Mesothelial cell of epicardium (in vitro differentiated cells): Measurements from ENCODE around the gene DDX51. TPM values are rescaled to one million over a fixed set of nuclear protein-coding genes. Genes with fewer than 3 reads are reported as not detected.

Source experiments
- DNase-seq, 2 experiments: peaks; one replicate each; pipeline ENCODE4 v3.0.0; 2021; ENCODE audit warnings: low spot score in 2 of 2; ENCODE audit not compliant: unreplicated experiment in 2 of 2
- H3K27ac Mint-ChIP-seq: 2 replicates; pipeline ENCODE4 v1.8.0; 2021; ENCODE audit warnings: mixed read lengths
- H3K27me3 Mint-ChIP-seq: 2 replicates; pipeline ENCODE4 v1.8.0; 2021; ENCODE audit warnings: low read depth, mixed read lengths
- H3K36me3 Mint-ChIP-seq: 2 replicates; pipeline ENCODE4 v1.8.0; 2021; ENCODE audit warnings: mixed read lengths
- H3K4me1 Mint-ChIP-seq: 2 replicates; pipeline ENCODE4 v1.8.0; 2021; ENCODE audit warnings: mixed read lengths
- H3K4me3 Mint-ChIP-seq: 2 replicates; pipeline ENCODE4 v1.8.0; 2021; ENCODE audit warnings: mild to moderate bottlenecking, moderate library complexity, mixed read lengths
- H3K9me3 Mint-ChIP-seq: 2 replicates; pipeline ENCODE4 v1.8.0; 2021; ENCODE audit warnings: mixed read lengths
- total RNA-seq: library from RNA; stranded (reverse); gene quantifications from 3 replicates; pipeline ENCODE4 v1.2.1, GENCODE V29; 2021
- TF ChIP-seq, protein P1 (sequence below): fragments of 200-600 bp; sonication (generic); IDR thresholded peaks from one replicate; pipeline ENCODE4 v1.5.0; 2021; ENCODE audit warnings: antibody characterized with exemption; ENCODE audit not compliant: unreplicated experiment

Gene DDX51
- total RNA-seq, 1 donor from 2014 or later: 32.5 TPM

DNA sequence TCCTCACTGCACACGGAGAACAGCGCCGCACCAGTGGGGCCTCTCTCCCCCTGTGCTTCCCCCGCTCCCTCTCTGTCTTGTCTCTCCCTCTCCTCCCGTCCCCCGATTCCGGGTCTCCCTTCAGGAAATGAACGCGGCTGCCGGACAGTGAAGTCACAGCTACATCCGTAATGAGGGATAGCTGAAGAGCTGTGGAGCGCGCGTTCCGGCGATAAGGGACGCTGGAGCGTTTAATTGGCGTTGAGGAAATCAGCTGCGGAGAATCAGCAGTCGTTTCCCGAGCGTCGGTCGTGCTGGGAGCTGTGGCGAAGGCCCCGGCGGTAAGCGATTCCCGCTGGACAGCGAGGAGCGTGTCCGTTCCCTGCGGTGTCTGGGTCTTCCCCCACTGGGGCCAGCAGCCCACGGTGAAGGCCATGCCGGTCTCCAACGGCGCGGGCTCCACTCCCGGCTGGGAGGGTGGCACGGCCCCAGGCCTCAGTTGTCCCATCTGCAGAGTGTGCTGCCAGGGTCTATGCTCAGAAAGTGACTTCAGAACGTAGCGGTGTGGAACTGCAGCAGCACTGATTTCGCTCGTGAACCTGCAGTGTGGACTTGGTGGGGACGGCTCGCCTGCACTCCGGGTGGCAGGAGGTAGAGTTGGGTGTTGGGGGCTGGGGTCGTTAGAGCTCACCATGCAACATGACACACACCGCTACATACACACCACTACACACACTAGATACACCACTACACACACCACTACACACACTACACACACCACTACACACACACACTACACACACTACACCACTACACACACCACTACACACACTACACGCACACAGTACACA lies 11.0 kb upstream of the DDX51 start:
- H3K4me1 Mint-ChIP-seq: no peaks in the 10 kb centered on the region
- peaks cover 1% of the 10 kb centered on the region for H3K27me3 Mint-ChIP-seq
- H3K4me3 Mint-ChIP-seq: no peak overlapping the region
- no peaks in the 10 kb centered on the region for H3K9me3 Mint-ChIP-seq
- no peak overlapping the region for H3K27ac Mint-ChIP-seq
- no peaks in the 10 kb centered on the region for H3K36me3 Mint-ChIP-seq
- DNase-seq: peak in 1 of 2 experiments; percentile 17
- TF ChIP-seq, protein P1, sequence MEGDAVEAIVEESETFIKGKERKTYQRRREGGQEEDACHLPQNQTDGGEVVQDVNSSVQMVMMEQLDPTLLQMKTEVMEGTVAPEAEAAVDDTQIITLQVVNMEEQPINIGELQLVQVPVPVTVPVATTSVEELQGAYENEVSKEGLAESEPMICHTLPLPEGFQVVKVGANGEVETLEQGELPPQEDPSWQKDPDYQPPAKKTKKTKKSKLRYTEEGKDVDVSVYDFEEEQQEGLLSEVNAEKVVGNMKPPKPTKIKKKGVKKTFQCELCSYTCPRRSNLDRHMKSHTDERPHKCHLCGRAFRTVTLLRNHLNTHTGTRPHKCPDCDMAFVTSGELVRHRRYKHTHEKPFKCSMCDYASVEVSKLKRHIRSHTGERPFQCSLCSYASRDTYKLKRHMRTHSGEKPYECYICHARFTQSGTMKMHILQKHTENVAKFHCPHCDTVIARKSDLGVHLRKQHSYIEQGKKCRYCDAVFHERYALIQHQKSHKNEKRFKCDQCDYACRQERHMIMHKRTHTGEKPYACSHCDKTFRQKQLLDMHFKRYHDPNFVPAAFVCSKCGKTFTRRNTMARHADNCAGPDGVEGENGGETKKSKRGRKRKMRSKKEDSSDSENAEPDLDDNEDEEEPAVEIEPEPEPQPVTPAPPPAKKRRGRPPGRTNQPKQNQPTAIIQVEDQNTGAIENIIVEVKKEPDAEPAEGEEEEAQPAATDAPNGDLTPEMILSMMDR: no peak

DNA sequence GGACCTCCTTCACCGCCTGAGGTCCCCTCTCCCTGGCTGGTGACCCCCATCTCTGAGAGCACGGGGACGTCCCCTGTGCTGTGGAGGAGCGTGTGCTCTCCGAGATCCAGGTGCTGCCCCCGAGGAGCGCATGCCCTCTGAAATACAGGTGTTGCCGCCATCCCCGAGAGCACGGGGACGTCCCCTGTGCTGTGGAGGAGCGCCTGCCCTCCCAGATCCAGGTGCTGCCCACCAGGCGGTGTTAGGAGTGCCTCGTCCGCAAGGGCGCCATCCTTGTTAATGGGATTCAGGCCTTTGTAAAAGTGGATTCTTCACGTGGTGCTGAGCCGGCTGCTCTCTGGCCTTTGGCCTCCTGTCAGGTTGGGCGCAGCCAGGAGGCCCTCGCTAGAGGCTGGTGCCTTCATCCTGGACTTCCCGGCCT lies 10.2 kb upstream of the DDX51 start:
- Mint-ChIP-seq H3K4me1 (no peaks in the 10 kb centered on the region), H3K27ac (peak overlapping the region; percentile 9), H3K9me3 (no peaks in the 10 kb centered on the region), H3K27me3 (no peaks in the 10 kb centered on the region), H3K4me3 (no peak overlapping the region), H3K36me3 (no peaks in the 10 kb centered on the region)
- TF ChIP-seq, protein P1: no peak
- peak in 1 of 2 experiments; percentile 14 for DNase-seq

DNA sequence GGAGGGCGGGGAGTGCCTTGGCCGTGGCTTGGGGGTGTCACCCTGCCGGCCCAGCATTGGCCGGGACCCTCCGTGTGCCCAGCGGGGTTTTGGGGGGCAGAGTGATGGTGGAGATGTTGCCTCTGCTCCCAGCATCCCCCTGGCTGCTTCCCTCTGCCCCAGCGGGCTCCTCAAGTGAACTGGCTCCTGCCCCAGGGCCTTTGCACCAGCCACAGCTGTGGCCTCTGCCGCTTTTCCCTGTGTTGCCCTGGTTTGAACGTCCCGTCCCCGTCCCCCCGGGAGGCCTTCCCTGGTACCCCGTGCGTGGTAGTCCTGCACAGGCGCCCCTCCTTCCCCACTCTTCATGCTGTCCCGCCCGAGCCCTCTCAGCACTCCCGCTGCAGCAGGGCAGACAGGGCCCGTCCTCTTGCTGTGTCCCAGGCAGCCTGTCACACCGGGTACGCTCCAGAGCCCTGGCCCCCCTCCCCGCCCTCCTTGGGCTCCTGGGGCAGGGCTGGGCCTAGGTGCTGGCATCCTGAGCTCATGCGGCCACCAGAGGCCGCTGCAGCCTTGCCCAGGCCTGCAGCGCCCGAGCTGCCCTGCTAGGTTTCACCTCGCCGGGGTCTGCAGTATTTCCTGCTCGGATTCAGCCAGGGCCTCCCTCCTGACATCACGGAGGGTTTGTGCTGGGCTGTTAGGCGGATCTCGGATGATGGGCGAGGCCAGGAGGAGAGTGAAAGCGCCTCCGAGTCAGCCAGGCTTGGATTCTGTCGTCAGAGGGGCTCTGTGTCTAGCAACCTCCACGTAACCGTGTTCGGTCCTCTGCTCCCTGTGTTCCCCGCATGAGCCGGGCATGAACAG lies 9.6 kb upstream of the DDX51 start:
- Mint-ChIP-seq H3K4me3 (no peak overlapping the region), H3K9me3 (no peaks in the 10 kb centered on the region), H3K36me3 (no peaks in the 10 kb centered on the region), H3K4me1 (no peaks in the 10 kb centered on the region), H3K27ac (peak overlapping the region; percentile 9), H3K27me3 (no peaks in the 10 kb centered on the region)
- TF ChIP-seq, protein P1: peak; percentile 73
- DNase-seq: peak; percentile 70 to 81

DNA sequence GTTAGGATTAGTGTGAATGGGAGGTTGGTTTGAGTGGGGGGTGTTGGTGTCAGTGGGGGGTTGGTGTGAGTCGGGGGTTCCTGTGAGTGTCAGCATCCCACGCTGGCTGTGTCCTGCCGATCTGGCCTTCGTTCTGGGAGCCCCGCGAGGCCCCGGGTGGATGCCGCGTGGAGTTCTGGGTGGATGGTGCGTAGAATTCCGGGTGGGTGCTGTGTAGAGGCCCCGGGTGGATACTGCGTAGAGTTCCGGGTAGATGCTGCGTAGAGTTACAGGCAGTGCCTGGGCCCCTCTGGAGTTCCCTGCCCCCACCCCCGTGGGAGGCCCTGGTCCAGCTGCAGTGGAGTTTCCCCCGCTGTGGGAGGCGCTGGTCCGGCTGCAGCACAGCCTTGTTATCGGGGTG lies 8.8 kb upstream of the DDX51 start:
- TF ChIP-seq, protein P1: no peak
- DNase-seq: peak in 1 of 2 experiments; percentile 14
- no peaks in the 10 kb centered on the region for H3K4me1 Mint-ChIP-seq
- no peak overlapping the region for H3K4me3 Mint-ChIP-seq
- H3K27ac Mint-ChIP-seq: no peak overlapping the region
- H3K27me3 Mint-ChIP-seq: no peaks in the 10 kb centered on the region
- H3K9me3 Mint-ChIP-seq: no peaks in the 10 kb centered on the region
- peaks cover 4% of the 10 kb centered on the region for H3K36me3 Mint-ChIP-seq

DNA sequence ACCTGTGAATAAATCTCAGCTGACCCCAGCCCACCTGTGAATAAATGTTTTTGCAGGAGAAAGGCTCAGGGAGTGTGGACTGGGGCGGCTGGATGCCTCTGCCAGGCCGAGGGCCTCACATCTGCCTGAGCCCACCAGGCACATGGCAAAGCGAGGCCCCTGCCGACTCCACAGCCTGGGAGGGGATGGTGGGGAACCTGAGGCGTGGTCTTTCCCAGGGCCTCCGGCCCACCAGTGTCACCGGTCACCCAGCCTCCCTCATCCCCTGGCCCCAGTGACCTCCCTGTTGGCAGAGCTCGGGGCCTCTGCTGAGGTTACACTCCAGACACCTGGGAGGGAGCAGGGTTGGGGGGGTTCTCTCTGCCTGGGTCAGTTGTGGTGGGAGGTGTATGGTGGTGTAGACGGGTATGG lies 8.3 kb upstream of the DDX51 start:
- Mint-ChIP-seq H3K36me3 (peaks cover 4% of the 10 kb centered on the region), H3K27ac (no peak overlapping the region), H3K4me1 (no peaks in the 10 kb centered on the region), H3K4me3 (no peak overlapping the region), H3K9me3 (no peaks in the 10 kb centered on the region), H3K27me3 (no peaks in the 10 kb centered on the region)
- peak in 1 of 2 experiments; percentile 12 for DNase-seq
- TF ChIP-seq, protein P1: no peak
